Measurements from ENCODE around the gene GALNT1.

DNA sequence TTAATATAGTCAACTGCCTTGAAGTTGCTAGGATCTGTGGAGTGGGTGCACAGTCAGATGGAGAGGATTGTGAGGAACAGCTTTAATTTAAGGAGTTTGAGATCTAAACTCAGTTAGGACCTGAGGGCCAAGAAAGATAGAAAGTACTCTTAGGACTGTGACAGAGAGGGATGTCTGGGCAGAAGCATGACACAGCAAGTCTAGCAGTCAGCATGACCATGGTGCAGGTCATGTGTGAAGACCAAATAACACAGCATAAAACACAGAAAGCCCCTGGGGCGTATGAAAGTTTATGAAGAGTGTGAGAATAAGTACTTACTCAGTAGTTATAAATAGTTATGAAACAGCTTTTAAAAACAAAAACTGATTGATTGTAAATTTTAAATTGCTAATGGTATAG is 107.2 kb downstream of the GALNT1 start:
- TF ChIP-seq CTCF (IDR thresholded peaks at IDR 0.05 in 4 of 5, conservative IDR thresholded peaks at IDR 0.05 in 1 of 5) (no peak), POLR2A (IDR thresholded peaks at IDR 0.05) (no peak)

Data from gastrocnemius medialis (tissue), 4 donors.